Fibroblast of skin of back (primary cell): ENCODE results near the gene PHLDB1.

Experiments
- DNase-seq: peaks from one replicate; pipeline ENCODE4 v3.0.0-alpha.2; 2013

Gene PHLDB1

DNA sequence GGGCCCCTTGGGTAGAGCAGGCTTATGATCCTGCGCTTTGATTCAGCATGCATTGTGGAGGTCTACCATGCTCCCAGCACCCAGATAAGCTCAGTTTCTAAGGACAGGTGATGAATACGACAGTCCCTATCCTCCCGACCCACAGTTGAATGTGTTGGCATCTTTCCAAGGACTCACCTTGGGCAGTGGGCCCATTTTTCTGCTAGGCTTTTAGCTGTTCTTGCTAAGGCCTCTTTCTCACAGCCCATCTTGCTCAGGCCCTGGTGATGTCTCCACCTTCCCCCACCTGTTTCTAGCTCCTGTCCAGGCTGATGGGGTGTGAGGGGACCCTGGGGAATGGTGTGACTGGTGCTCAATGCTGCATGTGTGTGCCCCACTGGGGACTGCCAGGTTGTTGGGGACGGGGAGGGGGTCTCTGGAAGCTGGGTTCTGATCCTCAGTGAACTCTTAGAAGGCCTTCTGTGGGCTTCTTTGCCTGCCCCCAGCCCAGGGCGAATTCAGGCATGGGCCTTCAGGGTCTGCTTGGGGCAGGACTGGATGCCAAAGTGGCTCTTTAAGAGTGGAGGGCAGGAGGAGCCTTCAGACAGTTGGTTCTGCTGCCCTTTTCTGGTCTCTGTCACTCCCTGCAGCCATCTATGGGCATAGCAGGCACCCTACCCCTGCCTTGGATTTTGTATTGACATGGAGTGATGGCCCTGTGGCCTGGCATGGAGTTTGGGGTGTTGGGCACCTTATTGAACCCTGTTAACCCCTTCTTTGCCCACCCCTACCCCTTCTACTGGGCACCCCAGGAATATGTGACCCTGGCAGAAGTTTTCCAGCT lies 33.1 kb downstream of the PHLDB1 start:
- DNase-seq = no peak

DNA sequence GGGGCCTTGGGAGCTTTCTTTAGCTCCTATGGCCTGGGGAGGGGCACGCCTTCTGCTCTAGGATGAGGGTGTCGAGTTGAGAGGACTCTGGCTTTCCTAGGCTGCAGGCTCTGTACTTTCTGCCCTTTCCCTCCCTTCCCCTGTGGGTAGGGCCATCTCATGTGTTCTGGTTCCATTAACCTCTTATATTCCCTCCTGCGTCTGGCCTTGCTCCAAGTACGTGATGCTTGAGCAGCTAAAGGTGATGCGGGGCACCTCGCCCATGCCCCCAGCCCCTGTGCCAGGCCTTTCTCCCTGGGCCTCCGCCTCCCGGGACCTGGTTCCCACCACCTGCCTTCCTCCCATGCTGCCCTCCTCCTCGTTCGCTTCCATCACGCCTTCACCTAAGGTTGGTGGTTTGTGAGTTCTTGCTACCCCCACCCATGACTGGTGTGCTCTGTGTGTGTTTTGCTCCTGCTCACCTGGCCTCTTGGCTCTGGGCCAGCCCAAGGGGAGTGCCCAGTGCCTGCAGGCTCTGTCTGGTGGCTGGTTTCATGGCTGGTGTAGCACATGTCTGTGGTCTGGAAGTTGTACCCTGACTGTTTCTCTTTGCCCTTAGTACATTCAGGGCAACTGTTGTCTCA lies 34.1 kb downstream of the PHLDB1 start:
- DNase-seq = no peak

DNA sequence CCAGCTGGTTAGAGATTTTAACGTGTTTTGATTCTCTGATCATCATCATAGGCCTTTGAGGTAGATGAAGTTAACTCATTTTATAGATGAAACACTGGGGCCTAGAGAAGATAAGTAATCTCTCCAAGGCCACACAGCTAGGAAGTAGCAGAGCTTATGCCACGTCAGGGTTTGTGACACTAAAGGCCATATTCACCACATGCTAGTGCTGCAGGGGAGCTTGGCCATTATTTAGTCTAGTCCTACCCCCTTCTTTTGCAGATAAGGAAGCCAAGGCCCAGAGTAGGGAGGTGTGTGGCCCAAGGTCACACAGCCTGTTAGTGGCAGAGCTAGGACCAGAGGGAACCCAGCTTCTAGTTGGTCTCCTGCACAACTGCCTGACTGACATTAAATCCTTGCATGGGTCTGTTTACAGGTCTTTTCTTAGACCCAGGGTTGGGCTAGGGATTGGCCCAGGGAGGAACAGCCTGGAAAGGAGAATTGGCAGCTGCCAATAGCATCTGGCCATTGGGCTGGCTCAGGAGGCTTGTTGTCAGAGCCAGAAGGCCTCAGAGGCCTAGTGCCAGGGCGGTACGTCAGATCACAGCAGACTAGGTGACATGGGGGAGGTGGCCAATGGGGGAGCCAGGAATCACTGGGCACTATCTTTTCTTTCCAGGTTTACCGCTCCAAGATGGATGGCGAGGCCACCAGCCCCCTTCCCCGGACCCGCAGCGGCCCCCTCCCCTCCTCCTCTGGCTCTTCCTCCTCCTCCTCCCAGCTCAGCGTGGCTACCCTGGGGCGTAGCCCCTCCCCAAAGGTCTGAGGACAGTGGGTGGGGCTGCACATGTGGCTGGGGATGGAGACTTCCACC lies 36.0 kb downstream of the PHLDB1 start:
- DNase-seq = no peak

- no peak for DNase-seq
Observed at GRCh38 chr11:118643995-118644345, 36.6 kb downstream of the PHLDB1 start.

DNA sequence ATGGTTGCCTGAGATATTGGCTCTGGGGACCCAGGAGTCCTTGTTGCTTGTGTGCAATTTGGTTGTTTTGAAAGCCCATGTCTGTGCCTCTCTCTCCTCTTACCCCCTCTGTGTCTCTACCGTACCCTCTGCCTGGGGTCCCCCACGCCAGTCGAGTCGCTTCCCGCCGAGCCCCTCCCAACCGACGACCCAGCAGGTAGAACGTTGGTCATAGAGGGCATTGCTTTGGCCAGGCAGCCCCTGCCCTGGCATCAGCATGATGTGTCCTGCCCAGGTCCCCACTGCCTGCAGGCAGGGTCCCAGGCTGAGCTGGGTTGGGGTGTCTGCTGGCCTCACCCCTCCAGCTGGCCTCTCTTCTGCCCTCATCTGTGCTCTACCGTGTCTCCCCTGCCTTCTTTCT lies 37.1 kb downstream of the PHLDB1 start:
- no peak for DNase-seq

DNA sequence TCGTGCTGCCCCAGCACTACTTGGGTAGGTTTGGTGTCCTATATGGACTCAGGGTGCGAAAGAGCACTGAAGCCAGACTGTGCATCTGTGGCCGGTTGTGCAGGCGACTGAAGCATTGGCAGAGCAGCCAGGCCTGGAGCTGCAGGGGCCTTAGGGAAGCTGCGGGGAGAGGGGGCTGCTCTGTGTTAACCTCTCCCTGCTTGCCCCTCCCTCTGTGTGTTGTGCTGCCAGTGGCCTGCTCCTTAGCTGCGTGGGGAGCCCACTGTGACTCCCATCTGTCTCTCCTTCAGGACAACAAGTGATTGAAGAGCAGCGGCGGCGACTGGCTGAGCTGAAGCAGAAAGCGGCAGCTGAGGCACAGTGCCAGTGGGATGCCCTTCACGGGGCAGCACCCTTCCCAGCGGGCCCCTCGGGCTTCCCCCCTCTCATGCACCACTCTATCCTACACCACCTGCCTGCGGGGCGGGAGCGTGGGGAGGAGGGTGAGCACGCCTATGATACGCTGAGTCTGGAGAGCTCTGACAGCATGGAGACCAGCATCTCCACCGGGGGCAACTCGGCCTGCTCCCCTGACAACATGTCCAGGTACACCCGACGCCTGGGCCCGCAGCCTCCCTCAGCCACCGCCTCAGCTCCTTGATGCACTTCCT lies 37.8 kb downstream of the PHLDB1 start:
- no peak for DNase-seq

GRCh38 chr11:118646393-118646792 lies 39.0 kb downstream of the PHLDB1 start:
- DNase-seq = no peak

DNA sequence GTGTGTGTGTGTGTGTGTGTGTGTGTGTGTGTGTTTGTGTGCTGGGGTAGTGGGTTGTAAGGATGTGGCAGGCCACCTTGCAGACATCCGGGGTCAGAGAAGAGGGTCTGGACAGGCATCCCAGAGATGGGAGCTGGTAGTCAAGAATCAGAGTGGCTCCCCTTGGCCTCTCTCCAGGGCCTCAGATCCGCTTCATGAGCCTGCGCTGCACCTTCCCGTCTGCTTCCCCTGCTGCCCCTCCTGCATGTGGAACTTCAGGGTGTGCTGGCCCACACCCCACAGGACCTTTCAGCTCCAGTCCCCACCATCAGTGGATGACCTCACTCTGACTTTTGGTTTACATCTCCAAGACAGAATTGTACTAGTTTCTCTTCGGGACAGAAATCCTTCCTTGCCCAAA lies 40.9 kb downstream of the PHLDB1 start:
- DNase-seq = no peak

DNA sequence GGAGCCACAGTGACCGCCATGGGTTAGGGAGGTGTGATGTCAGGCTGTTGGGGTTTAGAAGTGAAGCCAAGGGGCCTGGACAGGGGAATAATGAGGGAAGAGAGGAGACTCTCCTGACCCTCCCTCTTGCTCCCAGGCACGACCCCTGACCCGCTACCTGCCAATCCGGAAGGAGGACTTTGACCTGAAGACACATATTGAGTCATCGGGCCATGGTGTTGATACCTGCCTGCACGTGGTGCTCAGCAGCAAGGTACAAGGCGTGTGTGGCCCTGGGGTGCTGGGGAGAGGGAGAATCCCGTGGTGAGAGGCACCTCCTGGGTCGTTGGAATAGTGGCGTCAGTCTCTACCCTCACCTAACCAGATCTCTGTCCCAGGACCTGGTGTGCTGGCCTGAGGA lies 42.5 kb downstream of the PHLDB1 start:
- DNase-seq = no peak

DNA sequence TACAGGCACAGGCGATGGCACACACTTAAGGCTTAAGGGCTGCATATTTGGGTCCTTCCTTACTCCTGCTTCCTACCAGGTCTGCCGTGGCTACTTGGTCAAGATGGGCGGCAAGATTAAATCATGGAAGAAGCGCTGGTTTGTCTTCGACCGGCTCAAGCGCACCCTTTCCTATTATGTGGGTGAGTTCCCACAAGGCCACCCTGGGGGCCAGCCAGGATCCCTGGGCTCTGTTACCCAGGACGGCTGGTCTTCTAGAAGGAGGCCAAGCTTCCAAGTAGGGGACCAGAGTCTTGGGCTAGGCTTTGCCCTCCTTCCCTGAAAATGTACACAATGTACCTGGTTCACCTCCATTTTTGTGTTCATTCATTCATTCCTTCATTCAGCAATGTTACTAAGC lies 43.0 kb downstream of the PHLDB1 start:
- DNase-seq = no peak

DNA sequence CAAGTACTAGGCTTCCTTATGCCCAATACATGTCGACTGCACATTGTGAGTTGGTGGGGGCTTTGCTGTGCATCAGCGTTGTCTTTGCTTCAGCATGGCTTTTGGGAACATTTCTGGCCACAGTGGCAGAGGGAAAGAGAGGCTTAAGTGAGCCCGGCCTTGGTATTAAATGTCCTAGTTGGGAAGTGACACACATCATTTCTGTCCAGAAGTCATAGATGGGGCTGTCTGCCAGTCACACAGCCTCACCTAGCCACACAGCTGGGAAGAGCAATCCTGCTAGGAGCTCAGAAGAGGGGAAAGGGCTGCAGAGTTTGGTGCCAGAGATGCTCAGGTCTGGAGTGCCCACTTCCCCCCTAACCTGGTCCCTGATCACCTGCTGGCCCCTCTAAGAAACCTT lies 44.4 kb downstream of the PHLDB1 start:
- no peak for DNase-seq

DNA sequence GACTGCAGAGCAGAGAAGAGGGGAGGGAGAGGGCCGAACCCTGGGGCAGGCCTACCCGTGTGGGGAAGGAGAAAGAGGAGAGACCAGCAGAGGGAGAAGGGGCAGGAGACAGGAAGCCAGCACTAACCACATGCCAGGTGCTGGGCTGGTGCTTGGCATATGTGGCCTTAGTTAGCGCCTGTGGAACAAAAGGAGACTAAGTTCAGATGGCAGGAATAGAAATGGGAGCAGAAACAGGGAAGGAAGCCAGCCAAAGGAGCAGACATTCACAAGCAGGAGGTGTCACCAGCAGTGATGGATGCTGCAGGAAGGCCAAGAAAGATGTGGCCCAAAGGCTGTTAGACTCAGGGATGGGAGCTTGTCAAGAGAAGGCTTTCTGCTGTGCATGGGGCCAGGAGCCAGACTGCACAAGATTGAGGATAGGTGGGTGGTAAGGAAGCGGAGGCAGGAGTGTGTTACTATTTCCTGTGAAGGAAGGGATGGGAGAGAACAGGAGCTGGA lies 45.3 kb downstream of the PHLDB1 start:
- no peak for DNase-seq

DNA sequence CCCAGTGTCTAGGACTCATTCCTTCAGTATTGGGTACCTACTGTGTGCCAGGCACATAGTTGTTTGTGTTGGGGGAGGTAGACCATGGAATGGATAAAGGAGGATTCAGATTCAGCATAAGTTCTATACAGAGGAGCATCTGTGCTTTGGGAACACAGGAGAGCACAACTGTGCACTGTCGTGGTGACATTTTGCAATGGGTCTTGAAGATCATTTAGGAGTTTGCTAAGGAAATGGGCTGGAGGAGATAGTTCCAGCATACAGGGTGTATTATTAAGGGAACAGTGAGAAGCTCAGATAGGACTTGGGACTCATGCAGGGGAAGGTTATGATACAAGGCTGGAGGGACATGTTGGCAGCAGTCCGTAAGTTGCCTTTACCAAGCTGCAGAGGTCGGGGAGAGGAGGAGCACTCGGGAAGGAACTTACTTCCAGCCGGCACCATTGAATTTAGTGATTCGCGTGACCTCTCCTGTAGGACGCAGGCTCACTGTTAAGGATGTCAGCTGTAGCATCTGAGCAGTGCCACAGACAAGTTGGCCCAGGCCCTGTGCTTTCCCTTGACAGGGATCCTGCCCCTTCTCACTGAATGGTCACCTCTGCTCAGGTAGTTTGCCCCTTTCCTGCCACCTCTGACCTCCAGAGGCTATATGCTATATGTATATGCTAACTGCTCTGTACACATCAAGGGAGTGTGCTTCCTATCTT lies 46.4 kb downstream of the PHLDB1 start:
- DNase-seq = no peak

DNA sequence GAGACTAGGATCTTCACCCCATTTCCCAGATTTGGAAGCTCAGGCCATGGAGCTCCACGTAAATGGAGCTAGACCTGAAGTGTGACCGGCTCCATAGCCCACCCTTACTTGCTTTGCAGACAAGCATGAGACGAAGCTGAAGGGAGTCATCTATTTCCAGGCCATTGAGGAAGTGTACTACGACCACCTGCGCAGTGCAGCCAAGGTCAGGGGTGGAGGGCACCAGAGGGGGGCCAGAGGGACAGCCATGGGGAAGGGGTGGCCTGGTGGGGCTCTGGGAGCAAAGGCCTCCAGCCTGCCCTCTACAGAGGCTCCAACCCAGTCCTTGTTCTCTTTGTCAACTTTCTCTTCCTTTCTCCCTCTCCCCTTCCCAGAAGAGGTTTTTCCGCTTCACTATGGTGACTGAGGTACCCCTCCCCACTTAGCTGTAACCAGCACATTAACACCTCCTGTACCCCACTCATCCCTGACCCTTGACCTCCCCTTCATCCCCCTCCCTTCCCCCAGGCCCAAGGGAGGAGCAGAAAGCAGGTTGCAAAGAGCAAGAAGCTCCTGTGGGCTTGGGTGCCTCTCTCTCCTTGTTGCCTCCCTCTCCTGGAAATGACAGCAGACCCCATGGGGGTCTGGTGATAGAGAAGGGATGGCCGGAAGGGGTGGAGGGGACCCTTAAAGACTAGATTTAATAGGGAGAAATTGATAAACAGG lies 48.2 kb downstream of the PHLDB1 start:
- no peak for DNase-seq

DNA sequence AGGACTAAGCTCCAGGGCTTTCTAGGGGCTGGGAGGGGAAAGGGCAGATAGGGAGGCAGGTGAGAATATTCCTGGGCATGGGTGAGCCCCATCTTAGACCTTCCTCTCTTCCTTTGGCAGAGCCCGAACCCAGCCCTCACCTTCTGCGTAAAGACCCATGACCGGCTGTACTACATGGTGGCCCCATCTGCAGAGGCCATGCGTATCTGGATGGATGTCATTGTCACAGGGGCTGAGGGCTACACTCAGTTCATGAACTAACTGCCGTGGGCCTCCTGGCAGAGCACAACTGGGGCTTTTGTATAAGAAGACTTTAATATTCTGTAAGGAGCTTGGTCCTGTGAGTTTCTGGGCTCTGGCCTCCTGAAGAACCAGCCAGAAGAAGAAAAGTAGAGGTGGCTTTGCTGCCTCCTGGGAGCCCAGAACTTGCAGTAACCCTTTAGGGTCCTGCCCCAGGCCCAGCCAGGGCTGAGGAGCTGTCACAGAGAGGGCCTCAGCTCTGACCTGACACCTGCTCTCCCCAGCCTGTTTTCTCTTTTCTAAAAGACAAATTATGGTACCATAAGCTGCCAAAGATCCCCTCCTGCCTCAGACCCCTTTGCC lies 49.2 kb downstream of the PHLDB1 start:
- DNase-seq = no peak

DNA sequence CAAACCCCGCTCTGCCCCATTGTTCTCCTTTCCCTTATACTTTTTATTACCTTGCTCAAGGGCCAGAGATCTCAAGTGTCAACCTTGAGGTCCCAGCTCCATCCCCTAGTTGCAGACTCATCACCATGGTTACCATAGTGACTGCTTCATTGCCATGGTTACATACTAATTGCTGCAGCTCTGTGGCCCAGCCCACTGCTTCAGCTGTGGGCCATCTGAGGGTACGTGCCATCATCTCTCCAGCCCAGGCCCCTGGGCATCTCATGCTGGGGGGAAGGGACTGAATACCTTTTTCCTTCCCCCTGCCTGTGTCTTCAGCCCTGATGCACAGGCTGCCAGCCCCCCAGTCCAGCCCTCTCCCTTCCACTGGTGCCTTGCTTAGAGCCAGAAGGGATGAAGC lies 49.8 kb downstream of the PHLDB1 start:
- no peak for DNase-seq

DNA sequence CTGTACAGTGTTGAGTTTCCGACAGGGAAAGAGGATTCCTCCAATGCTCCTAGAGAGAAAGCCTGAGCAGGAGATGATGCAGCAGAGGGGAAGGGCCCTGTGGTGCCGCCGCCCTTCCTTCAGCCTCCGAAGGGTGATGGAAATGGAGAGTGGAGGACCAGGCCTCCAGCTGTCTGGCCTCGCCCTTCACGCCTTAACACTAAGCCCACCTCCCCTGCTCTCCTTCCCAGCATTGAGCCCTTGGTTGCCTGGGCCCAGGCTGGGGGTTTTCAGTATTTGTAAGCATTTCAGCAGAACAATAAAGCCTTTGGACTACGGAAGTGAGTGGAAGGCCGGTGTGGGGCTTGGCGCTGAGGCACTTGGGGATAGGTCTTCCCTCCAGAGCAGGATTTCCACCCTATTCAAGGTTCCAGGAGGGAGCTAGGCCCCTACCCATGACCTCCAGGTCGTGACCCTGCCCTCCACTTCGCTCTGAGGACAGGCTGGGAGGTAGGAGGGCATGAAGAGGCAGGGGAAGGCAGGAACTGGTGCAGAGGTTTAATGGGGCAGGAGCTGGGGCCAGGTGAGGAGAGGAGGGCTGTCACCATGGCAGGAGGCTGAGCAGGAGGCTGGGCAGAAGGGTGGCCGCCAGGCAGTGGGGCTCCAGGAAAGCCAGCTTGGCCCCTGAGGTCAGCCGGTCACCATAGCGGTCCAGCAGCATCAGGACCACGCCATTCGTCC lies 50.5 kb downstream of the PHLDB1 start:
- no peak for DNase-seq

GRCh38 chr11:118658429-118659313 lies 51.3 kb downstream of the PHLDB1 start:
- no peak for DNase-seq

DNA sequence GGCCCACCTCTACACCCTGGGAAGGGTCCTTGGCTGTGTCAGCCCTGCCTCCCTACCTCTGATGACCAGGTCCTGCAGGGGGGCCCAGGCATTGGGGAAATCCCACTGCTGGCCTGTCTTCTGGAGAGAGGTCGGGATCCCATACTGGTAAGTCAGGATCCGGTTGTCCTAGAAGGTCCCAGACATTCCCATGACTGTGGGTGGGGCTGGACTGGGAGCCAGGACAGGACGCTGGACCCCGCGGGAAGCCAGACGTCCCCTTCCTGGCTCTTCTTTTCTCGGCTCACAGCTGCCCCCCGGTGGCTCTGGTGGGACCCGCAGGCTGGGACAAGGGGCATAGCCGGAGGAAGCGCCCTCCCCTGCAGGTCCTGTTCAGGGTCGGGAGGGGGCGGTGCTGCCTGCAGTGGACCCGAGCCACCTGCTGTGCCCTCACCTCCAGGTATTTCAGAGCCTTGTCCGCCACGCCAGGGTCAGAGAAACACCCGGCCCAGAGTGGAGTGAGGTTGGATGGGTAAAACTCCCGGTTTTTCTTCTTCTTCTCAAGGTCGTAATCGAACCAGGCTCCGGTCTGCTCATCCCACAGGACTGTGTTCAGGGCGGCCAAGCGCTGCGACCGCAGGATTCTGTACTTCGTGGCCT lies 52.0 kb downstream of the PHLDB1 start:
- DNase-seq = peak; percentile 84
